IMR-90 (cell line): ENCODE results near the gene IL1RL1.

Source experiments
- BHLHE40 ChIP-seq: fragments of 150-350 bp; IDR thresholded peaks from 2 replicates; pipeline ENCODE4 v1.6.1; 2016; ENCODE audit warnings: mild to moderate bottlenecking, low read depth, low read length
- CEBPB ChIP-seq: IDR thresholded peaks from 2 replicates; pipeline ENCODE4 v1.6.1; 2012; ENCODE audit warnings: low read depth, low read length, improper control_type of control experiment
- CTCF ChIP-seq: conservative IDR thresholded peaks from 2 replicates; pipeline ENCODE4 v1.5.1; 2012; ENCODE audit warnings: mild to moderate bottlenecking, low read depth, low read length, improper control_type of control experiment
- ELK1 ChIP-seq: fragments of 150-350 bp; IDR thresholded peaks from 2 replicates; pipeline ENCODE4 v1.6.1; 2016; ENCODE audit warnings: low read depth, mild to moderate bottlenecking, low read length, moderate library complexity, borderline replicate concordance
- MAZ ChIP-seq: IDR thresholded peaks from 2 replicates; pipeline ENCODE4 v1.6.1; 2012; ENCODE audit warnings: low read depth, mild to moderate bottlenecking, low read length, improper control_type of control experiment, moderate library complexity, borderline replicate concordance
- MXI1 ChIP-seq: IDR thresholded peaks from 2 replicates; pipeline ENCODE4 v1.6.1; 2012; ENCODE audit warnings: low read depth, mild to moderate bottlenecking, low read length, moderate library complexity, borderline replicate concordance
- POLR2A ChIP-seq: IDR thresholded peaks from 2 replicates; pipeline ENCODE4 v1.6.1; 2012; ENCODE audit warnings: mild to moderate bottlenecking, low read depth, low read length
- RAD21 ChIP-seq: IDR thresholded peaks from 2 replicates; pipeline ENCODE4 v1.6.1; 2012; ENCODE audit warnings: low read length, improper control_type of control experiment
- RCOR1 ChIP-seq: IDR thresholded peaks from 2 replicates; pipeline ENCODE4 v1.6.1; 2012; ENCODE audit warnings: mild to moderate bottlenecking, low read length, improper control_type of control experiment; ENCODE audit not compliant: insufficient replicate concordance
- RFX5 ChIP-seq: IDR thresholded peaks from 2 replicates; pipeline ENCODE4 v1.8.0; 2012; ENCODE audit warnings: low read depth, mild to moderate bottlenecking, low read length, moderate library complexity
- SMC3 ChIP-seq: fragments of 150-350 bp; IDR thresholded peaks from 2 replicates; pipeline ENCODE4 v1.6.1; 2016; ENCODE audit warnings: low read depth, mild to moderate bottlenecking, antibody characterized with exemption, low read length, moderate library complexity
- TF ChIP-seq, protein P1 (sequence below): fragments of 150-350 bp; IDR thresholded peaks from 2 replicates; pipeline ENCODE4 v1.6.1; 2017; ENCODE audit warnings: mild to moderate bottlenecking, antibody characterized with exemption, low read length, low read depth

GRCh38 chr2:102306125-102306524 lies 5.2 kb upstream of the IL1RL1 start:
- TF ChIP-seq CTCF = no peak
- no peak for TF ChIP-seq POLR2A
- TF ChIP-seq RCOR1 = no peak
- no peak for TF ChIP-seq MXI1
- TF ChIP-seq, protein P1, sequence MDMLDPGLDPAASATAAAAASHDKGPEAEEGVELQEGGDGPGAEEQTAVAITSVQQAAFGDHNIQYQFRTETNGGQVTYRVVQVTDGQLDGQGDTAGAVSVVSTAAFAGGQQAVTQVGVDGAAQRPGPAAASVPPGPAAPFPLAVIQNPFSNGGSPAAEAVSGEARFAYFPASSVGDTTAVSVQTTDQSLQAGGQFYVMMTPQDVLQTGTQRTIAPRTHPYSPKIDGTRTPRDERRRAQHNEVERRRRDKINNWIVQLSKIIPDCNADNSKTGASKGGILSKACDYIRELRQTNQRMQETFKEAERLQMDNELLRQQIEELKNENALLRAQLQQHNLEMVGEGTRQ = no peak
- no peak for TF ChIP-seq RFX5
- no peak for TF ChIP-seq MAZ
- no peak for TF ChIP-seq CEBPB
- TF ChIP-seq BHLHE40 = no peak
- no peak for TF ChIP-seq RAD21
- TF ChIP-seq SMC3 = no peak
- TF ChIP-seq ELK1 = no peak
